Colonic mucosa (tissue), 4 donors: ENCODE data around the gene C16orf90. TPM values are rescaled to one million over a fixed set of nuclear protein-coding genes. Genes with fewer than 3 reads are reported as not detected.

Source experiments
- DNase-seq: peaks from one replicate; pipeline ENCODE4 v3.0.0-alpha.2; 2020
- H3K27ac ChIP-seq: fragments of 200-600 bp; one replicate; pipeline ENCODE4 v1.8.0; 2021
- H3K27me3 ChIP-seq: fragments of 200-600 bp; one replicate; pipeline ENCODE4 v1.8.0; 2021
- H3K36me3 ChIP-seq: fragments of 200-600 bp; one replicate; pipeline ENCODE4 v1.8.0; 2021
- H3K4me1 ChIP-seq: fragments of 200-600 bp; one replicate; pipeline ENCODE4 v1.8.0; 2021; ENCODE audit warnings: mild to moderate bottlenecking
- H3K4me3 ChIP-seq: fragments of 200-600 bp; one replicate; pipeline ENCODE4 v1.8.0; 2021
- H3K9ac ChIP-seq, 2 donors: one replicate each; pipeline ENCODE4 v1.7.0; 2013; ENCODE audit warnings: control low read depth in 2 of 2, low read depth in 2 of 2, low read length in 2 of 2
- H3K9me3 ChIP-seq: fragments of 200-600 bp; one replicate; pipeline ENCODE4 v1.8.0; 2021
- CTCF ChIP-seq: fragments of 200-600 bp; IDR thresholded peaks from one replicate; pipeline ENCODE4 v1.8.0; 2022; ENCODE audit warnings: antibody characterized with exemption, mild to moderate bottlenecking
- intact Hi-C: fragments of 100-400 bp; cut with DNase I; formaldehyde crosslinking; loops from one replicate; pipeline ENCODE4 v1.14.1; 2022
- total RNA-seq, 2 donors: library from RNA; stranded (reverse); fragmentation: NEBNext Ultra II Directional in 1 of 2; extraction: Animal tissue kit (Norgen Biotek cat#: 25700) in 1 of 2; gene quantifications; one replicate each; pipeline ENCODE4 v1.2.1, GENCODE V29; 2021
- donor health status: healthy.
- donor health status: DM: no; HTN: no; CAD: no.
- donor health status: DM: no; HTN: no; CAD: no.

The C16orf90 gene
- total RNA-seq, 2 donors from 2014 or later: not detected

GRCh38 chr16:3484318-3485096 is 10.8 kb downstream of the C16orf90 start:
- DNase-seq: no peak

GRCh38 chr16:3482659-3483241 is 12.5 kb downstream of the C16orf90 start:
- Histone ChIP-seq H3K9me3 (no peaks in the 10 kb centered on the region), H3K27ac (no peak overlapping the region), H3K4me3 (no peak overlapping the region), H3K9ac (no peak overlapping the region), H3K27me3 (no peaks in the 10 kb centered on the region), H3K36me3 (peaks cover 43% of the 10 kb centered on the region), H3K4me1 (peaks cover 4% of the 10 kb centered on the region)
- intact Hi-C loops: no loop called here
- no peak for DNase-seq
- no peak for TF ChIP-seq CTCF

More at GRCh38 chr16:3484318-3485096, 10.8 kb downstream of the C16orf90 start:
- Histone ChIP-seq H3K9ac (no peak overlapping the region), H3K36me3 (peaks cover 43% of the 10 kb centered on the region), H3K4me1 (no peaks in the 10 kb centered on the region), H3K4me3 (no peak overlapping the region), H3K27me3 (no peaks in the 10 kb centered on the region), H3K27ac (no peak overlapping the region), H3K9me3 (no peaks in the 10 kb centered on the region)
- intact Hi-C loops: no loop called here
- no peak for TF ChIP-seq CTCF

GRCh38 chr16:3481696-3482658 is 13.3 kb downstream of the C16orf90 start:
- no peak for DNase-seq
- Histone ChIP-seq H3K9ac (no peak overlapping the region), H3K27ac (no peak overlapping the region), H3K27me3 (no peaks in the 10 kb centered on the region), H3K9me3 (no peaks in the 10 kb centered on the region), H3K4me1 (peaks cover 4% of the 10 kb centered on the region), H3K36me3 (peaks cover 43% of the 10 kb centered on the region), H3K4me3 (no peak overlapping the region)
- intact Hi-C loops: no loop called here
- no peak for TF ChIP-seq CTCF

- Histone ChIP-seq H3K4me3 (no peak overlapping the region), H3K9me3 (no peaks in the 10 kb centered on the region), H3K27ac (no peak overlapping the region), H3K36me3 (peaks cover 43% of the 10 kb centered on the region), H3K9ac (no peak overlapping the region), H3K27me3 (no peaks in the 10 kb centered on the region), H3K4me1 (peaks cover 4% of the 10 kb centered on the region)
- intact Hi-C loops: no loop called here
- no peak for DNase-seq
- no peak for TF ChIP-seq CTCF
These were observed 14.2 kb downstream of the C16orf90 start for GRCh38 chr16:3480901-3481695.
